B cell (primary cell): ENCODE results near the gene TIMM44. TPM values are rescaled to one million over a fixed set of nuclear protein-coding genes. Genes with fewer than 3 reads are reported as not detected.
A peak's percentile ranks its signal among the peaks of the same experiment; 100 is the strongest.

Source experiments
- ATAC-seq: fragments of 200-7000 bp; cut with Tn5 transposase; one replicate; pipeline ENCODE4 v1.10.0; 2021; ENCODE audit warnings: low read depth, mild to moderate bottlenecking, moderate number of reproducible peaks, moderate library complexity
- CTCF ChIA-PET: fragments of 350-600 bp; sonication (Branson Sonifier 250); formaldehyde crosslinking; loops from one replicate; lab custom pipeline; 2021; ENCODE audit warnings: antibody characterized with exemption, inconsistent platforms; lab: Charles Lee
- POLR2A ChIA-PET: fragments of 350-600 bp; sonication (Branson Sonifier 250); formaldehyde crosslinking; loops from one replicate; lab custom pipeline; 2021; ENCODE audit warnings: antibody characterized with exemption; lab: Charles Lee
- DNase-seq: peaks from one replicate; pipeline ENCODE4 v3.0.0; 2013
- H2AFZ ChIP-seq: 2 replicates; pipeline ENCODE4 v1.6.1; 2012; ENCODE audit warnings: mild to moderate bottlenecking, low read depth, low read length; ENCODE audit not compliant: insufficient read depth, poor library complexity, severe bottlenecking
- H3K27ac ChIP-seq, 2 donors: 1 replicate in 1 of 2; 2 replicates in 1 of 2; pipeline ENCODE4 v1.5.1; 2012 to 2013; ENCODE audit warnings: low read length in 2 of 2, mild to moderate bottlenecking in 2 of 2, moderate library complexity in 1 of 2
- H3K27me3 ChIP-seq, 4 experiments: fragments of 200-600 bp in 1 of 4; sonication (generic) in 1 of 4; replicated peaks in 1 of 4; 1 replicate in 2 of 4; 2 replicates in 2 of 4; pipeline versions ENCODE4 v1.6.1 to v1.7.0; 2013 to 2016; ENCODE audit warnings: low read length in 3 of 4, mild to moderate bottlenecking in 2 of 4, mixed read lengths in 1 of 4, moderate library complexity in 1 of 4; ENCODE audit not compliant: insufficient read depth in 4 of 4, control insufficient read depth in 3 of 4; ENCODE audit errors: control extremely low read depth in 1 of 4
- H3K36me3 ChIP-seq, 2 experiments: replicated peaks in 1 of 2; 1 replicate in 1 of 2; 2 replicates in 1 of 2; pipeline versions ENCODE4 v1.6.1 to v1.7.1; 2013; ENCODE audit warnings: low read length in 1 of 2; ENCODE audit not compliant: insufficient read depth in 2 of 2, control insufficient read depth in 1 of 2; ENCODE audit errors: control extremely low read depth in 1 of 2, extremely low read depth in 1 of 2
- H3K4me1 ChIP-seq, 2 donors: fragments of 200-600 bp in 1 of 2; sonication (generic) in 1 of 2; 1 replicate in 1 of 2; 2 replicates in 1 of 2; pipeline versions ENCODE4 v1.5.1 to v1.6.1; 2013 to 2017; ENCODE audit warnings: low read length in 2 of 2; ENCODE audit not compliant: control insufficient read depth in 2 of 2, insufficient read depth in 2 of 2
- H3K4me2 ChIP-seq: replicated peaks from 2 replicates; pipeline ENCODE3; 2012; ENCODE audit warnings: mild to moderate bottlenecking, low read depth, low read length; ENCODE audit not compliant: poor library complexity, severe bottlenecking
- H3K4me3 ChIP-seq, 5 experiments: fragments of 200-600 bp in 1 of 5; sonication (generic) in 1 of 5; 1 replicate in 3 of 5; 2 replicates in 2 of 5; pipeline versions ENCODE4 v1.5.1 to v1.7.0; 2011 to 2016; ENCODE audit warnings: low read length in 4 of 5, mild to moderate bottlenecking in 4 of 5, low read depth in 2 of 5, control low read depth in 1 of 5, moderate library complexity in 1 of 5; ENCODE audit not compliant: insufficient read depth in 1 of 5; ENCODE audit errors: control extremely low read depth in 1 of 5, extremely low read depth in 1 of 5
- H3K79me2 ChIP-seq: fragments of 200-600 bp; sonication (generic); one replicate; pipeline ENCODE4 v1.6.0; 2016; ENCODE audit warnings: low read length; ENCODE audit not compliant: control insufficient read depth, insufficient read depth
- H3K9ac ChIP-seq: fragments of 200-600 bp; sonication (generic); 2 replicates; pipeline ENCODE4 v1.6.1; 2017; ENCODE audit warnings: mild to moderate bottlenecking, low read length, moderate library complexity
- H3K9me3 ChIP-seq, 3 donors: one replicate each; pipeline versions ENCODE4 v1.6.1 to v1.7.1; 2013; ENCODE audit warnings: low read length in 2 of 3; ENCODE audit not compliant: control insufficient read depth in 2 of 3, insufficient read depth in 1 of 3; ENCODE audit errors: control extremely low read depth in 1 of 3
- H4K20me1 ChIP-seq: 2 replicates; pipeline ENCODE4 v1.6.0; 2012; ENCODE audit warnings: mild to moderate bottlenecking, low read length; ENCODE audit not compliant: insufficient read depth, control insufficient read depth, poor library complexity, severe bottlenecking
- H3K27ac Mint-ChIP-seq: one replicate; pipeline ENCODE4 v1.8.0; 2021; ENCODE audit warnings: mixed read lengths
- H3K27me3 Mint-ChIP-seq: one replicate; pipeline ENCODE4 v1.8.0; 2021; ENCODE audit warnings: mixed read lengths
- H3K4me1 Mint-ChIP-seq: one replicate; pipeline ENCODE4 v1.8.0; 2021; ENCODE audit warnings: mixed read lengths
- H3K4me3 Mint-ChIP-seq: one replicate; pipeline ENCODE4 v1.8.0; 2021; ENCODE audit warnings: mixed read lengths
- H3K9me3 Mint-ChIP-seq: one replicate; pipeline ENCODE4 v1.8.0; 2022; ENCODE audit warnings: mixed read lengths; ENCODE audit not compliant: insufficient read depth
- CTCF ChIP-seq: fragments of 200-600 bp; IDR thresholded peaks from one replicate; pipeline ENCODE4 v1.8.0; 2022; ENCODE audit warnings: antibody characterized with exemption, mild to moderate bottlenecking
- EZH2 ChIP-seq: IDR thresholded peaks from 2 replicates; pipeline ENCODE4 v1.6.1; 2012; ENCODE audit warnings: borderline replicate concordance, low read depth, mild to moderate bottlenecking, moderate library complexity, low read length; ENCODE audit not compliant: insufficient read depth, poor library complexity, severe bottlenecking
- WGBS: methylation state at CpG from one replicate; pipeline ENCODE4 v1.1.5; 2013; ENCODE audit warnings: missing lambda C conversion rate; ENCODE audit not compliant: insufficient coverage; 5-methylcytosine and 5-hydroxymethylcytosine counted together
- intact Hi-C: fragments of 100-400 bp; cut with micrococcal nuclease; formaldehyde crosslinking; loops from one replicate; pipeline ENCODE4 v1.10.0; 2022
- polyA plus RNA-seq: library from polyadenylated mRNA; depleted of rRNA; stranded (reverse); fragments of >200 nt; gene quantifications from 2 replicates; pipeline ENCODE4 v1.2.3, GENCODE V29; 2012
- total RNA-seq, 2 donors: library from RNA; stranded (reverse); fragments of 120-200 nt in 1 of 2; gene quantifications; 1 replicate in 1 of 2; 2 replicates in 1 of 2; pipeline versions ENCODE4 v1.2.3 to v1.2.4, GENCODE V29; 2013 to 2022

TIMM44 gene
- total and polyA plus RNA-seq, 2 donors (not counting 1 experiment from before 2014, with no cell fraction given) = 48.9 to 66.5 TPM

GRCh38 chr19:7926727-7927604 is 16.5 kb downstream of the TIMM44 start:
- POLR2A ChIA-PET = interaction anchor here (0.6 to 1.0 kb wide), 2 partner anchors 63 to 463 kb away, joined by 3 read pairs; partner anchors contain the start of gene RAB11B
- no peaks in the 10 kb centered on the region for H3K9me3 ChIP-seq

More at GRCh38 chr19:7926727-7927604, 16.5 kb downstream of the TIMM44 start:
- H3K4me3 Mint-ChIP-seq = peak overlapping the region; percentile 76
- H3K27me3 ChIP-seq = no peaks in the 10 kb centered on the region
- CTCF ChIA-PET = interaction anchor here (1.1 to 1.8 kb wide), 5 partner anchors 9 to 73 kb away, joined by 3 to 9 read pairs (median 3); no protein-coding TSS in a partner anchor
- peaks cover 2 to 27% of the 10 kb centered on the region in 2 experiments for H3K36me3 ChIP-seq
- no peaks in the 10 kb centered on the region for H3K27me3 Mint-ChIP-seq
- H3K27ac Mint-ChIP-seq = peak overlapping the region; percentile 32
- no peaks in the 10 kb centered on the region for H3K9me3 Mint-ChIP-seq
- peaks cover 5% of the 10 kb centered on the region for H3K79me2 ChIP-seq
- H3K4me1 Mint-ChIP-seq = peaks cover 18% of the 10 kb centered on the region
- peak overlapping the region; percentile 94 for H3K4me2 ChIP-seq
- peaks cover 32% of the 10 kb centered on the region for H4K20me1 ChIP-seq
- 96% methylated on average over 32 of the region's 32 CpGs for WGBS
- H2AFZ ChIP-seq = no peak overlapping the region
- ATAC-seq (no peak), DNase-seq (no peak)
- intact Hi-C loops = no loop called here
- H3K9ac ChIP-seq = no peak overlapping the region
- peaks cover 11 to 14% of the 10 kb centered on the region in 2 donors for H3K4me1 ChIP-seq
- TF ChIP-seq CTCF (no peak), EZH2 (no peak)
- H3K4me3 ChIP-seq = no peak overlapping the region
- H3K27ac ChIP-seq = no peak overlapping the region
